ENCODE results near the gene PHYHIPL. TPM values are rescaled to one million over a fixed set of nuclear protein-coding genes. Genes with fewer than 3 reads are reported as not detected.
"Not testable (repeated sequence)": the region's sequence is repeated elsewhere in the genome, so short reads cannot be mapped to it uniquely, and the experiment has no call there.

The PHYHIPL gene
- total RNA-seq, 1 donor from 2014 or later, result 0.17 TPM

GRCh38 chr10:59234816-59235429 lies 58.5 kb downstream of the PHYHIPL start:
- Histone ChIP-seq H3K4me3 (ENCODE audit: low read depth, low read length) (no peak overlapping the region), H3K36me3 (ENCODE audit: control insufficient read depth, insufficient read depth, low read length) (no peaks in the 10 kb centered on the region), H3K27me3 (ENCODE audit: control insufficient read depth, insufficient read depth, low read length) (no peaks in the 10 kb centered on the region)
- no peak for DNase-seq (ENCODE audit: low read depth)
- TF ChIP-seq CTCF (IDR thresholded peaks at IDR 0.05; ENCODE audit: insufficient read depth, low read length, poor library complexity, severe bottlenecking), result peak; percentile 73

GRCh38 chr10:59236064-59236697 lies 59.7 kb downstream of the PHYHIPL start:
- Histone ChIP-seq H3K4me3 (ENCODE audit: low read depth, low read length) (no peak overlapping the region), H3K27me3 (ENCODE audit: control insufficient read depth, insufficient read depth, low read length) (no peaks in the 10 kb centered on the region), H3K36me3 (ENCODE audit: control insufficient read depth, insufficient read depth, low read length) (no peaks in the 10 kb centered on the region)
- no peak for TF ChIP-seq CTCF (IDR thresholded peaks at IDR 0.05; ENCODE audit: insufficient read depth, low read length, poor library complexity, severe bottlenecking)
- DNase-seq (ENCODE audit: low read depth), result no peak

GRCh38 chr10:59237775-59238174 lies 61.3 kb downstream of the PHYHIPL start:
- no peak overlapping the region for H3K4me3 ChIP-seq (ENCODE audit: low read depth, low read length)
- H3K27me3 ChIP-seq (ENCODE audit: control insufficient read depth, insufficient read depth, low read length), result no peaks in the 10 kb centered on the region
- DNase-seq (ENCODE audit: low read depth), result no peak
- no peaks in the 10 kb centered on the region for H3K36me3 ChIP-seq (ENCODE audit: control insufficient read depth, insufficient read depth, low read length)
- no peak for TF ChIP-seq CTCF (IDR thresholded peaks at IDR 0.05; ENCODE audit: insufficient read depth, low read length, poor library complexity, severe bottlenecking)

GRCh38 chr10:59239108-59239507 lies 62.7 kb downstream of the PHYHIPL start:
- H3K36me3 ChIP-seq (ENCODE audit: control insufficient read depth, insufficient read depth, low read length); DNase-seq (ENCODE audit: low read depth); H3K27me3 ChIP-seq (ENCODE audit: control insufficient read depth, insufficient read depth, low read length); H3K4me3 ChIP-seq (ENCODE audit: low read depth, low read length): not testable (repeated sequence)

GRCh38 chr10:59240582-59241183 lies 64.2 kb downstream of the PHYHIPL start:
- H3K36me3 ChIP-seq (ENCODE audit: control insufficient read depth, insufficient read depth, low read length), result no peaks in the 10 kb centered on the region
- no peaks in the 10 kb centered on the region for H3K27me3 ChIP-seq (ENCODE audit: control insufficient read depth, insufficient read depth, low read length)
- no peak for DNase-seq (ENCODE audit: low read depth)
- H3K4me3 ChIP-seq (ENCODE audit: low read depth, low read length), result no peak overlapping the region
- peak; percentile 43 for TF ChIP-seq CTCF (IDR thresholded peaks at IDR 0.05; ENCODE audit: insufficient read depth, low read length, poor library complexity, severe bottlenecking)

- no peaks in the 10 kb centered on the region for H3K27me3 ChIP-seq (ENCODE audit: control insufficient read depth, insufficient read depth, low read length)
- H3K4me3 ChIP-seq (ENCODE audit: low read depth, low read length), result no peak overlapping the region
- no peak for DNase-seq (ENCODE audit: low read depth)
- TF ChIP-seq CTCF (IDR thresholded peaks at IDR 0.05; ENCODE audit: insufficient read depth, low read length, poor library complexity, severe bottlenecking), result no peak
- H3K36me3 ChIP-seq (ENCODE audit: control insufficient read depth, insufficient read depth, low read length), result no peaks in the 10 kb centered on the region
Observed at GRCh38 chr10:59242057-59242456, 65.6 kb downstream of the PHYHIPL start.

Measured in kidney epithelial cell (primary cell).